ENCODE results near the gene TSPAN7. TPM values are rescaled to one million over a fixed set of nuclear protein-coding genes. Genes with fewer than 3 reads are reported as not detected.

The TSPAN7 gene
- total and polyA plus RNA-seq, 2 of the 8 experiments (the other 6 are each of a cell fraction or from before 2014, with no cell fraction given) = 32.1 to 37.7 TPM

DNA sequence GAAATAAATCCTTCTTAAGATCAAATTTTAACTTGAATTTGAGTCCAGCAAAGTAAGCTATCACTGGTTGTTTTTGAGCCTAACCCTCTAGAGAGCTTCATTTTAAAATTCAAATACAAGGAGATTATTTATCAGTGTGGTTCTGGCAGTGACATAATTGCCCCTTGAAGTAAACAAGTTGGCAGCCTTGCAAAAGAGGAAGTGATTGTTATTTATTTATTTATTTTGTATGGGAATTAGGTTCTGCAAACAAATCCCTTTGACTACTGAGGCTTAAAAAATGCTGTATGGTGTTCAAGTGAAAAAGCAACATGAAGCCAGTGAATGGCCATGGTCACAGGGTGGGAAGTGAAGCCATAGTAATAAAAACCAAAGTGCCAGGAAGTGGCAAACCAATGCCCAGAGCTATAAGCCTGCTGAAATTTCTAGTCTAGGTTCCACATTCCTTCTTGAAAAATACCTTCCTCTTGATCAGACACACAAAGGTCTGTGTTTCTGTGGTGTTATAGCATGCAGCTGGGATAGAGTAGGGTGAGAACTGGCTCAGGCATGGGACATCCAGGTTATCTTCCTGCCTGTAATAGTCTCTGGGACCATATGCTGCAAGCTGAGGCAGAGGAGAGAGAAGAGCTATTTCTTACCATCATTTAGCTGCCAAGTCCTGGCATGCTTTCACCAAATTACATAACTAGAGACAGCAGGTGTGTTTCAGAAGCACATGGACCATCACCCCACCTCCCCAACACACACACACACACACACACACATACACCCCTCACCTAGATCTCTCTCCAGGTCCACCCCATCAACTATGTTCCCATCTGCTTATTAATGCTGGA lies 47.1 kb upstream of the TSPAN7 start (continued):
- TF ChIP-seq BACH1 (IDR thresholded peaks at IDR 0.05; ENCODE audit: low read length) (no peak), BCL11A (IDR thresholded peaks at IDR 0.05; ENCODE audit: low read depth in 2 of 2, low read length in 2 of 2) (no peak), SRF (IDR thresholded peaks at IDR 0.05; ENCODE audit: low read depth, low read length) (no peak)
- TF ChIP-seq, protein P1, sequence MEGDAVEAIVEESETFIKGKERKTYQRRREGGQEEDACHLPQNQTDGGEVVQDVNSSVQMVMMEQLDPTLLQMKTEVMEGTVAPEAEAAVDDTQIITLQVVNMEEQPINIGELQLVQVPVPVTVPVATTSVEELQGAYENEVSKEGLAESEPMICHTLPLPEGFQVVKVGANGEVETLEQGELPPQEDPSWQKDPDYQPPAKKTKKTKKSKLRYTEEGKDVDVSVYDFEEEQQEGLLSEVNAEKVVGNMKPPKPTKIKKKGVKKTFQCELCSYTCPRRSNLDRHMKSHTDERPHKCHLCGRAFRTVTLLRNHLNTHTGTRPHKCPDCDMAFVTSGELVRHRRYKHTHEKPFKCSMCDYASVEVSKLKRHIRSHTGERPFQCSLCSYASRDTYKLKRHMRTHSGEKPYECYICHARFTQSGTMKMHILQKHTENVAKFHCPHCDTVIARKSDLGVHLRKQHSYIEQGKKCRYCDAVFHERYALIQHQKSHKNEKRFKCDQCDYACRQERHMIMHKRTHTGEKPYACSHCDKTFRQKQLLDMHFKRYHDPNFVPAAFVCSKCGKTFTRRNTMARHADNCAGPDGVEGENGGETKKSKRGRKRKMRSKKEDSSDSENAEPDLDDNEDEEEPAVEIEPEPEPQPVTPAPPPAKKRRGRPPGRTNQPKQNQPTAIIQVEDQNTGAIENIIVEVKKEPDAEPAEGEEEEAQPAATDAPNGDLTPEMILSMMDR (IDR thresholded peaks at IDR 0.05; ENCODE audit: control extremely low read depth in 1 of 3, insufficient read depth in 1 of 3, low read depth in 1 of 3, low read length in 3 of 3) = no peak

Data from H1 (cell line).